Skeletal muscle cell (primary cell): ENCODE data around the gene OR52N1.

Experiments used
- DNase-seq: peaks from one replicate; pipeline ENCODE4 v3.0.0-alpha.2; 2010; ENCODE audit warnings: low read depth
- H3K4me3 ChIP-seq: 2 replicates; pipeline ENCODE4 v1.5.1; 2011; ENCODE audit warnings: low read depth, mild to moderate bottlenecking, control low read depth, low read length, moderate library complexity

OR52N1 gene

GRCh38 chr11:5737091-5737490 is 54.0 kb downstream of the OR52N1 start:
- DNase-seq = peak; percentile 78
- H3K4me3 ChIP-seq = no peak overlapping the region
